SU-DHL-6 (cell line): ENCODE results near the gene FAM53B.

Experiments used
- CTCF ChIP-seq: fragments of 200-600 bp; sonication (generic); IDR thresholded peaks from one replicate; pipeline ENCODE4 v1.5.1; 2017; ENCODE audit warnings: antibody characterized with exemption, mild to moderate bottlenecking, low read length, moderate library complexity; ENCODE audit not compliant: insufficient read depth, poor library complexity, severe bottlenecking
- EZH2phosphoT487 ChIP-seq: fragments of 200-600 bp; sonication (generic), shearing (Covaris generic); conservative IDR thresholded peaks from 2 replicates; pipeline ENCODE4 v1.6.1; 2018; ENCODE audit warnings: mild to moderate bottlenecking, antibody characterized with exemption, low read length, moderate library complexity, mixed read lengths

DNA sequence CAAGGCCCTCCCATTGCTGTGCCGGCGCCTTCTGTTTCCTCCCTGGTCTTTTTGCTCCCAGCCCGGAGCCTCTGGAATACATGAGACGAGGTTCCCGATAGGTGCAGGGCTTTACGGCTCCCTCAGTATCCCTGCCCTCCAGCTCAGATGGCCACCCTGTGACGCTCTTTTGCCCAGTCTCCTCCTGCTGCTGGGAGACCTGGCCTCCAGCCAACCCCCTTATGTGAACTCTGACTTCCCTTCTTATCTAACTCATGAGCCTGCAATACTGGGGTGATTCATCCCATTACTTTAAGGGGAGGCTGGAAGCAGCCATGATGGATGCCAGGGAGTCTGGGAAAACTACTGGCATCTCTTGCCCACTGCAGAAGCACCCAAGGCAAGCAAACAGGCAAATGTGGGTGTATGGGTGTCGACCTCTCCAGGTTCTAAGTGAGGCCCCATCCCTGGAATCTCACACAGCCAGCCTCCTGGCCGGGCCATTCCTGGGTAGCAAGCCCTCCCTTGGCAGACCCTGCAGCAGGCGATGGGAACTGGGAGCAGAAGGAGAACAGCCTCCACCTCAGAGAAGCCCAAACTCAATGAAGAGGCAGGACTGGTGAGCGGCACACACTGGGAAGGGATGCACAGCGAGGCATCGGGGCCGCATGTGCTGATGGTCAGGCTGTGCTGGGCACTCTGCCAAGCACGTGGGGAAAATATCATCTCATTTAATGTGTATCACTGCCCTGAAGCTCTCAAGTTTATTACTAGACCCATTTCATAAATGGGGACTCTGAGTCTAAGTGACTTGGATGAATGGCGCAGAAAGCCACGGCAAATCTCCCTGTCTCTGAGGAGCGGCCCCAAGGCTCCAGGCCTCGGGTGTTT lies 97.5 kb downstream of the FAM53B start:
- TF ChIP-seq CTCF (no peak), EZH2phosphoT487 (no peak)
